NCI-H2107 (cell line): Measurements from ENCODE around the gene HRK.
A peak's percentile ranks its signal among the peaks of the same experiment; 100 is the strongest.

Experiments used
- DNase-seq: peaks from one replicate; lab custom pipeline; 2025; lab: John Stamatoyannopoulos, UW

HRK gene

GRCh38 chr12:116897476-116897875 is 16.2 kb upstream of the HRK start:
- DNase-seq, result no peak

DNA sequence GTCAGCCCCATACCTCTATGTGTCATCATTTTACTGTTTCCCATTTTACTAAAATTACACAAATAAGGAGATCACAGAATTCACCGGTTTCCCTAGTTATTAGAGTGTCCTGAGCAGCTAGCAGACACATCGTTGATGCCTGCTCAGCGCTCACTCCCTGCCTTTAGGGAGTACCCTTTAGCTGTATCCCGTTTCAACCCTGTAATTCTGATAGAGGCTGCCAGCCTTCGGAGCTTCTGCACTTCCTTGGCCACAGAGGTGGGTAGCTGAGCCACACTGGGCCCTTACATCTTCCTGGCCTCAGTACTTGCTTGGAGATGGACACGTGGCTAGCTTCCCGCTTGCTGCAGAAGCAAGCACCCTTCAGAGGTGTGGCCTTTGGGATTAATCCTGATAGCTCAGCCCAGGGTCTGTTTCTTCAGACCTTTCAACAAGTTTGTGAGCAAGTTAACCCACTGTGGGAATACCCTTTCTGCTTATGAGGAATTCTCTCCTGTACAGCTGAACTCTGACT is 15.2 kb upstream of the HRK start:
- DNase-seq, result no peak

DNA sequence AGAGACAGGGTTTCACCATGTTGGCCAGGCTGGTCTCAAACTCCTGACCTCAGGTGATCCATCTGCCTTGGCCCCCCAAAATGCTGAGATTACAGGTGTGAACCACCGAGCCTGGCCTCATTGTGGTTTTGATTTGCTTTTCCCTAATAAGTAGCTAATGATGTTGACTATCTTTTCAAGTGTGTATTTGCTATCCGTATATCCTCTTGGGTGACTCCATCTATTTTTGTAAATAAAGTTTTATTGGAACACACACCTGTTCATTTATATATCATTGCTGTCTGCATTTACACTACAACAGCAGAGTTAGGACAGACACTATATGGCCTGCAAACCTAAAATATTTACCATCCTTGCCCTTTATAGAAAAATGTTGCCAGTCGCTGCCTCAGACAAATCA is 13.7 kb upstream of the HRK start:
- DNase-seq, result no peak

GRCh38 chr12:116892349-116893140 is 11.3 kb upstream of the HRK start:
- DNase-seq, result no peak

DNA sequence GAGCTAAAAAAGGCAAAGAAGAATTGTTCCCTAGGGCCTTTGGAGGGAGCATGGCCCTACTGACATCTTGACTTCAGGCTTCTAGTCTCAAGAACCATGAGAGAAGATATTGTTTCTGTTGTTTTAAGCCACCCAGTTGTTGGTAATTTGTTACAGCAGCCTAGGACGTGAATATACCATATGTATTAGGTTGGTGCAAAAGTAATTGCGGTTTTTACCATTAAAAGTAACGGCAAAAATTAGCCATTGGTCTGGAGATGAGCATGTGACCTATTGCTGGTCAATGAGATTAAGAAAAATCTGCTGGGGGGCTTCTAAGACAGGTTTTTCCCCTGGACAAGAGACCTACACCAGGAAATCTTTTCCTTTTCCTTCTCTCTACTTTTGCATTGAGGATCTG is 9.8 kb upstream of the HRK start:
- no peak for DNase-seq

- DNase-seq, result no peak
Measured at GRCh38 chr12:116890330-116890729, 9.1 kb upstream of the HRK start.

DNA sequence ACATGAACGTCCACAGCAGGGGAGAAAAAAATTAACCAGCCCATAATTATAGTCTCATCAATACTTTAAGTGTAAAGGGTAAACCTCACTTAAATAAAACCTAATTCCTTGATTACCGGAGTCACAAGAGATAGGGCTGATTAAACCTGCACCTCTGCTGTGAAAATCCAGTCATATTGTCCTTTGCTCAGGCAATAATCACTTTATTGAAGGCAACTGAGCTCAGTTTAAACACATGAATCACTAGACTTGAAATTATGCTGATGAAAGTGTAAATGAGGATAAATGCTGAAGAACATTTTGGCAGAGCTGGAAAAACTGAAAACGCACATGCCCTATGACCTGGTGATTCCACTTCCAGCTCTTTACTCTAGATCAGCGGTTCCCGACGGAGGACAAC is 6.7 kb upstream of the HRK start:
- no peak for DNase-seq

- DNase-seq, result no peak
Measured at GRCh38 chr12:116887244-116887643, 6.0 kb upstream of the HRK start.

- DNase-seq, result no peak
Measured at GRCh38 chr12:116885491-116885890, 4.2 kb upstream of the HRK start.

- no peak for DNase-seq
Measured at GRCh38 chr12:116884871-116885270, 3.6 kb upstream of the HRK start.

GRCh38 chr12:116882742-116883141 is 1.5 kb upstream of the HRK start:
- DNase-seq, result no peak

- DNase-seq, result no peak
Measured at GRCh38 chr12:116881877-116882507, 751 bp upstream of the HRK start.

DNA sequence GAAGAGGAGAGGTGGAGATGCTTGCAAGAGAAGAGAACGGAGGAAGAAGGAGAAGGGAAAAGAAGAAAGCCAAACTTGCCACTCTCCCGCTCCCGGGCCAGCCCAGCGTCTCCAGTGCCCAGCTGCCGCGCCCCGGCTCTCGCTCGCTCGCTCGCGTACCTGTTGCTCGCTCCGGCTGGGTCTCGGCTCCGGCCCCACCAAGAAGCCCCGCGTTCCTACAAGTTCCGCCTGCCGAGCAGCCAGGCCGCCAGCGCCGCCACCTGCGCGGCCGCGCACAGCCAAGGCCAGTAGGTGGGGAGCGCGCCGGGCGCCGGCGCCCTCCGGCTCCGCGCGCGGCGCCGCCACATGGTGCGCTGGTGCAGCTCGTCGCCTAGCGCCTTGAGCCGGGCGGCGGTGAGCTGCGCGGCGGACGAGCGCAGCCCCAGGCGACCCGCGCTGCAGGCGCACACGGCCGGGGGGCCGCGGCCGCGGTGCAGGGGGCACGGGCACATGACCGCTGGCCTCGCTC is 370 bp downstream of the HRK start:
- DNase-seq, result peak; percentile 63

DNA sequence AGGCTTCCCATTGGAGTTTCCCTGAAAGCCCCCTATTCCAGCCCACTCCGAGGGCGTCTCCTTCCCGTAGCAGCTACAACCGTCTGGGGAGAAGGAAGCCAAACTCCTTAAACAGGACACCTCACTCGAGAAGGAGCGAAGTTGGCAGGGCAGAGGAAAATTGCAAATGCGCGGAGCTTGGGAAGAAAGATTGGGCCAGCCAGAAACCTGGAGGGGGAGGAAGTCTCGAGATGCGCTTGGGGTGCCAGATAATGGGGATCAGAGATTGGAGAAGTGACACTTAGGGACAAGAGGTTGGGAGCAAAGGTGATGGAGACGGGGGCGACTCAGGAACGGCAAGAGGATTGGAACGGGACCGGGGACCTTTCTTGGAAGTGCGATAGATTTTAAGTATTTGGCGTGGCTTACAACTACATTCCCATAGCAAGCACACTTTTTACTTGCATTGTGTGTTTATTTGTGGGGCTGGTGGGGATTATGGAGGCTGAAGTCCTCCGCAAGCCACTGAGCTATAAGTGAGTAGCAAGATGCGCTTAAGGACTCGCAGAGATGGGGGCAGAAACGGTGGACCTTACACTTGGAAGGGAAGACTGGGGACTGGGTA is 926 bp downstream of the HRK start:
- no peak for DNase-seq

GRCh38 chr12:116879509-116880212 is 1.6 kb downstream of the HRK start:
- DNase-seq, result no peak

DNA sequence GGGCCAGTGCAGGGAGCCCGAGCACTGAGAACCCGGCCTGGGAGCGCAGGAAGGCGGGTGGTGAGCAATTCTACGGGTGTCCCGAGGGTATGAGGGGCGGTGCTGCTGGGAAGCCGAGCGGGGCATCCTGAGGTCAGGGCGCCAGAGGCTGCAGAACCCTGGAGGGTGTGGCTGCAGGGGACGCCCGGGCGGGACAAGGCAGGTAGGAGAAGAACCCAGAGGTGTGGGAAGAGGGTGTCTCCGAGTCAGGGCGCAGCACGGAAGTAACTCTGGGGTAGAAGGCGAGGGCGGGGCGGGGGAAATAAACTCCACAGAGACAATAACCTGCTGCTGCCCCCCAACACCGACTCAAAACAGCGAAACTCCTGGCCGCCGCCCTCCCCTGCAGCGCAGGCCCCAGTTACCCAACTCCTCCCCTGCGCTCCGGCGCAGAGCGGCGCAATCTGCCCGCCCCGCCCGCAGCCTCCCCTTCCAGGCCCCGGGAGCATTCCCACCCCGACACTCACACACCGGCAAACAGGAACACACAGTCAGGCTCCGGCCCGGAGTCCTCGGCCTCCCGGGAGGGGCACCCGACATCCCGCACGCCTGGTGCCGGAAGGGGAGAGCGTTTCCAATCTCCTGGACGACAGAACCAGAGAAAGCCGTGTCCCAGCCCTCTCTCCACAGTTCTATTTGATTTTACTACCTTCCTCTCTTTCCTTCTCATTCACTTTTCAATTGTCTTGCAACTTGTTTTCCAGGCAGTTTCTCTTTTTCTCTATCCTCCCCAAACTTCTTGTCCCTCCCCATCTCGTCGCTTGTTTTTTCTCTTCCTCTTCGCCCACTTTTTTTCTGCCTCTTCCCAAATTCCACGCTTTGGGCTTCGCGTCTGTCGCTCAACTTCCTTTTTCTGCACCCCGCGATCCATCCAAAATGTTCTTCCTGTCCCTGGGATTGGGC is 2.4 kb downstream of the HRK start:
- DNase-seq, result no peak

- DNase-seq, result no peak
Measured at GRCh38 chr12:116876151-116876869, 4.9 kb downstream of the HRK start.

DNA sequence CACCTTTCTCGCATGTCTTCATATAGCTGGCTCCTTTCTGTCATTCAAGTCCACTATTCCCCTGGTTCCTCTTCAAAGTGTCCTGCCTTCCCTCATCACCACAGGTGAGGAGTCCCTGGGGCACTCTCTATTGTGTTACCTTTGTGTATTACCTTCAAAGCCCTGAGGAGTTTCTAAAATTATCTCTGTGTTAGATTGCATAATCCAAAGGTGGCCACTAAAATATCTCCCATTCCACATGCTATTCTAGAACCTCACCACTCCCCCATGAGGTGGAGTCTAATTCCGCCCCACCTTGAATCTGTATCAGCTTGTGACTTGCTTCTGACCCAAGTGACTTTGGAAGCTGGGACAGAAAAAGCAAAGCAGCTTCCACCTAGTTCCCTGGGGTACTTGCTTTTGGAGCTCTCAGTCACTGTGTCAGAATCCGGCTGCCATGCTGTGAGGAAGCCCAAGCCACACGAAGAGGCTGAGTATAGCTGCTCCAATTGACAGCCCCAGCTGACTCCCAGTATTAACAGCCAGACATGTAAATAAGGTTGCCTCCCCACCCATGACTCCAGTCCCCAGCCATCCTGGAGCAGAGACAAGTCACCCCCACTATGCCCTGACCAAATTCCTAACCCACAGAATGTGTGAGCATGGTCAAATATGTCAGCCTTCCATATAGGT is 6.8 kb downstream of the HRK start:
- DNase-seq, result no peak

DNA sequence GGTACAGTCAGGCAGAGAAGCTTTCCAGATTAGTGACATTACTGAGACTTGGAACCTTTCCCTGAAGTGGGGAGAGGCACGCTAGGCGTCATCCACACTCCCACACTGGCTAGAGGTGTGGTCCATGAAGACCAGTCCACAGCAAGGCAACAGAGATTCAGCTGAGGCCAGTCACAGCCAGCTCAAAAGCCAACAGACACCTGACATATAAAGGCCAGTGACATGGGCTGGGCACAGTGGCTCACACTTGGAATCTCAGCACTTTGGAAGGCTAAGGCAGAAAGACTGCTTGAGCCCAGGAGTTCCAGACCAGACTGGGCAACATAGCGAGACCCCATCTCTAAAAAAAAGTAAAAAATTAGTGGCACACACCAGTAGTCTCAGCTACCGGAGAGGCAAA is 10.9 kb downstream of the HRK start:
- DNase-seq, result no peak

DNA sequence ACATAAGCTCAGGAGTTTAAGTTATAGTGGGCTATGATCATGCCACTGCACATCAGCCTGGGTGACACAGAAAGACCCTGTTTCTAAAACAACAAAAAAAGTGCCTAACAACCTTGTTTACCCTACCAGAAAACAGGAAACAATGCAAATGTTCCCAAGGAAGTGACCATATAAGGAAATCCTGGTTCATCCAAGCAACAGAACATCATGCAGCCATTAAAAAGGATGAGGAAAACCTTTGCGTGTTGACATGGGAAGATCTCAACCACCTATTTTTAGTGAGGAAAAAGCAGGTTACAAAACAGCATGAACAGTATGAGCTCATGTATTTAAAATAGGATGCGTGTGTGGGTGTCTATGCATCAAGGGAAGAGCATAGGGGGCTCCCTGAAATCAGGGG is 13.7 kb downstream of the HRK start:
- no peak for DNase-seq
